SK-N-SH treated with all-trans-retinoic acid at 6 μM for 48 hours (cell line): ENCODE results near the gene PROK1.

ENCODE experiments used
- CREB5 ChIP-seq: fragments of 250-450 bp; sonication (Bioruptor Pico); IDR thresholded peaks from 2 replicates; pipeline ENCODE4 v1.5.1; 2020; ENCODE audit warnings: low read depth, mild to moderate bottlenecking, moderate library complexity
- CSDC2 ChIP-seq: fragments of 250-450 bp; sonication (Bioruptor Pico); IDR thresholded peaks from 2 replicates; pipeline ENCODE4 v1.5.0; 2020; ENCODE audit warnings: mild to moderate bottlenecking, moderate library complexity
- CSRNP3 ChIP-seq: fragments of 250-450 bp; sonication (Bioruptor Pico); IDR thresholded peaks from 2 replicates; pipeline ENCODE4 v1.5.1; 2021; ENCODE audit warnings: mild to moderate bottlenecking, moderate library complexity
- TOX ChIP-seq: fragments of 250-450 bp; sonication (Bioruptor Pico); IDR thresholded peaks from 2 replicates; pipeline ENCODE4 v1.8.0; 2021; ENCODE audit warnings: mild to moderate bottlenecking, moderate library complexity, borderline replicate concordance
- ZFP30 ChIP-seq: fragments of 450-650 bp; formaldehyde crosslinking; IDR thresholded peaks from 2 replicates; pipeline ENCODE4 v1.5.0; 2022; ENCODE audit warnings: mild to moderate bottlenecking, moderate library complexity
- ZNF70 ChIP-seq: fragments of 450-650 bp; formaldehyde crosslinking; IDR thresholded peaks from 2 replicates; pipeline ENCODE4 v1.5.0; 2020; ENCODE audit warnings: mild to moderate bottlenecking, moderate library complexity

- TF ChIP-seq CSRNP3 (CRISPR knock-in tag) (no peak), CSDC2 (CRISPR knock-in tag) (no peak), ZNF70 (CRISPR knock-in tag) (no peak), TOX (CRISPR knock-in tag) (no peak), CREB5 (CRISPR knock-in tag) (no peak), ZFP30 (CRISPR knock-in tag) (no peak)
Measured at GRCh38 chr1:110474444-110474843, 23.5 kb downstream of the PROK1 start.
